AG08396 (cell line): ENCODE data around the gene OMA1.
"Not testable (repeated sequence)": the region's sequence is repeated elsewhere in the genome, so short reads cannot be mapped to it uniquely, and the experiment has no call there.

ENCODE experiments used
- DNase-seq: peaks from one replicate; pipeline ENCODE4 v3.0.0; 2012; ENCODE audit warnings: low spot score, mixed read lengths

The OMA1 gene

DNA sequence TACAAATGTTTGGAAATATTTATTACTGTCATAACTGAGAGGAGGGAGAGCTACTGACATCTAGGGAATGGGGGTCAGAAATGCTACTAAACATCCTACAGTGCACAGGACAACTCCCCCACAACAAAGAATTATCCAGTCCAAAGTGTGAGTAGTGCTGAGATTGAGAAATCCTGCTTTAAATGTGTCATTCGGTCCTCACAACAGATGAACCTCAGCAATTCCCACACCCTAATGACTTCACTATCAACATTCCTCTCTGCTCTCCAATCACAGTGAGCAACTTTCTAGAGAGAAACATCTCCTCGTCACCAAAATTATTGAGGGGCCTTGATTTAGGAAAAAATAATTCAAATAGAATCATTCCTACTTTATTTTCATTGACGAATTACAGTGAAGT lies 18.0 kb downstream of the OMA1 start:
- DNase-seq: peak; percentile 16

- no peak for DNase-seq
These were observed 22.1 kb downstream of the OMA1 start for GRCh38 chr1:58524353-58524945.

- peak; percentile 72 for DNase-seq
These were observed 30.6 kb downstream of the OMA1 start for GRCh38 chr1:58515794-58516401.

GRCh38 chr1:58513956-58514355 lies 32.6 kb downstream of the OMA1 start:
- no peak for DNase-seq

DNA sequence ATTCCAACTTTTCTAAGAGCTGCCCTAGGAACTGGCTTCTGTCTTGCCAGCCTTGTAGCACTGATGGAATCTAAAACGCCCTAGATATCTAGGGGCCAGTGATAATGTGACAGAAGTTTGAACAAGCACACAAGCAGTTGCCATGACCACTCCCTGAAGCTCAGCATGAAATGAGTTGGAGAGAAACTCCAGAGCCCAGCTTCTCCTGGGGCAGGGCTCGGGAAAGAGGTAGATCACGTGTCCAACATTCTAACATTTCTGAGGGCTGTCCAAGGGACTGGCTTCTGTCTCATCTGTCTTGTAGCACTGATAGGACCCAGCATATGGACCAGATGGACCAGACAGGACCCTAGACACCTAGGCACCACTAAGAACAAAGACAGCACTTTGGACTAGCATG lies 37.9 kb downstream of the OMA1 start:
- no peak for DNase-seq

DNA sequence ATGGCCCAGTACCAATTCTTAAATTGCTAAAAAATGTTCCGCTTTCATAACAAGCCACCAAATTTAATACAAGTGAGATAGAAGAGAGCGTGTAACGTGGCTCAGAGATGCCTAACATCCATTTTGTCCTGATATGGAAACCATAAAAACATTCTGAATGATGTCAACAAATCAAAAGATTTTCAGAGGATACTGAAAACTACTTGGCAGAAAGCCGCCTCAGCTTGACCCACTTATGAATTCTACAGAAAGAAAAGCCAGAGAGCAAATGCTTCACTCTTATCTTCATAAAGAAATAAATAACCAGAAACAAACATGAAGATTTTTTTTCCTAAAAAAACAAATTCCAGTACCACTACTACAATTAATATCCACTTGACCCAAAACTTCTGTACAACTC lies 41.2 kb downstream of the OMA1 start:
- DNase-seq: no peak

DNA sequence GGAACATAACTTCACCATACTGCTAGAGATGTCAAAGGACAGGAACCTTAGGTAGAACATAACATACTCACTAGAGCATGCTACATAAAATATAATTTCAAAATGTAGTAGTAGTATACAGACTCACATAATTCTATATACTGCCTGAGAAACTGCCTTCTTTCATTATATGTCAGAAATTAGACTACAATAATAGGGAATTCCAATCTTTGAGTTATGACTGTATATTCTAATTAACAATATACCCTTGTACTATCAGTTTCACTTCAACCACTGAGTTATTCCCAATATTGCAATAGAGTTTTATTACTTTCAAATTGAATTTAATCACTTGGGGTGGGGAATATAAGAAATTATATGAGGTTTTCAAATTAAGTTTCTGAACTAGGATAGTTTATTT lies 44.0 kb downstream of the OMA1 start:
- no peak for DNase-seq

DNA sequence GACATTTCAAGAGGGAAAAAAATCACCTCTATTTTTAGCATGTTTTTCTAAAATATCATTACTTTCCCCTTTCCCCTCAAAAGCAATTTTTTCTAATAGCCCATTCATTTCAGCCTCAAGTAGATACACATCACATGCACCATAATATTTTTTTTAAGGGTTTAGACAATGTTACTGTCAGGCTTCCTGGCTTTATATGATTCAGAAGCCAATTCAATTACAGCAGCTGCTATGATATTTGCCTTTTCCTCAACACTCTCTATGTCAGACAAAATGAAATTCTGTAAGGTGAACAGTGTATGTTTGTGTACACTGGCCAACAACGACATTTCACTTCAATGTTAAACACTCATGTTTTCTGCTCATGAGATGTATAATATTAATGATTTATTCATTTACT lies 46.5 kb downstream of the OMA1 start:
- DNase-seq: no peak

- no peak for DNase-seq
These were observed 49.0 kb downstream of the OMA1 start for GRCh38 chr1:58497499-58497898.

- DNase-seq: no peak
These were observed 50.5 kb downstream of the OMA1 start for GRCh38 chr1:58496042-58496441.

DNA sequence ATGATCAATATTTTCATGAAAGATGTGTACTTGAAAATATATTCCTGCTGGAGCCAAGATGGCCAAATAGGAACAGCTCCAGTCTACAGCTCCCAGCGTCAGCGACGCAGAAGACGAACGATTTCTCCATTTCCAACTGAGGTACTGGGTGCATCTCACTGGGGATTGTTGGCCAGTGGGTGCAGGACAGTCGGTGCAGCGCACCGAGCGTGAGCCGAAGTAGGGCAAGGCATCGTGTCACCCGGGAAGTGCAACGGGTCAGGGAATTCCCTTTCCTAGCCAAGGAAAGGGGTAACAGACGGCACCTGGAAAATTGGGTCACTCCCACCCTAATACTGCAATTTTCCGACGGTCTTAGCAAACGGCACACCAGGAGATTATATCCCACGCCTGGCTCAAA lies 57.6 kb downstream of the OMA1 start:
- DNase-seq: not testable (repeated sequence)

DNA sequence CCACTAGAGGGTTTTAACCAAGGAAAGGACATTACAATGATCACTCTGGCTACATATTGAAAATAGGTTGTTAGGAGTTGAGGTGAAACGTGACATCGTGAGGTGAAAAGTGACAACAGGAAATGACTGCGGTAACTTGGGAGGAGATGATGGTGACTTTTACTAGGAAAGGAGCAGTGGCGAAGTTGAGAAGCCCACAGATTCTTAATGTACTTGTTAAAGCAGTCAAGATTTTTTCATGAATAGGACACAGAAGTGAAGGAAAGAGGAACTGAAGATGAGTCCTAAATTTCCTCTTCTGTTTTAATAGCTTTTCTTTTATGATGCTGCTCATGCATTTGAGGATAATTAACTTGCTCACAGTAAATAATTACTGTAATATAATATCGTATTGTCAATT lies 59.5 kb downstream of the OMA1 start:
- no peak for DNase-seq

GRCh38 chr1:58481962-58482361 lies 64.6 kb downstream of the OMA1 start:
- no peak for DNase-seq

- no peak for DNase-seq
These were observed 66.3 kb downstream of the OMA1 start for GRCh38 chr1:58480191-58480590.

GRCh38 chr1:58477390-58477789 lies 69.1 kb downstream of the OMA1 start:
- DNase-seq: no peak

DNA sequence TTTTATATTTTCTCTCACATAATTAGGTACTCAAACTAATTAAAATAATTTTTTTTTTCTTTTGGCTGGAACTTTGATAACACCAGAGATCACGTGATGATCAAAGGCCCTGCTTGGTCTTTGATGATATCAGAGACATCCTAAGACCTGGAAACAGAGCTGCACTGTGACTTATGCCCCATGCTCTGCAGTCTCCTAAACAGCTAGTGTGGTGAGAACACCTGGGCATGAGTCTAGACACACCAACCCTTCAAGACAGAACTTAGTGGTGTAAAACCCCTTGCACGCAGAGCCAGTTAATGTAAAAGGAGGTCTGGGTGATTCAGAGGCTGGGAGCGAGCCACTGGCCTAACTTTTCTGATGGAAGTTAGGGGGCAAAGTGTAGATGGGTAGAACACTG lies 70.3 kb downstream of the OMA1 start:
- no peak for DNase-seq

- DNase-seq: no peak
These were observed 77.0 kb downstream of the OMA1 start for GRCh38 chr1:58469476-58469875.

DNA sequence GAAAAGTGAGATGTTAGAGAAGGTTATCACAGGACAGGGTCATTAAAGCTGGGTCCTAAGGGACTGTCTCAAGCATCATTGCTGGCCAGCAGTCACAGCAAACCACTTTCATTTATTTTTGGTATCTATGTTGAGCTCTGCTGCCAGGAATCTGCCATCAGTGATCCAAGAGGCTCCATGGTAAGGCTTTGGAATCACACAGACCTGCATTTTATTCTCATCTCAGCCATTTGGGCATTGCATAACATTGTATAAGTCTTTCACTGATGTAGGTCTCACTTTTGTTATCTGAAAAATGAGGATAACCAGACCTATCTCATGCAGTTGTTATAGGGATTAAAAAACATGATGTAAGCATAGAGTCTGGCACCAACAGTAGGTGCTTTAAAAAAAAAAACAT lies 77.5 kb downstream of the OMA1 start:
- DNase-seq: no peak

DNA sequence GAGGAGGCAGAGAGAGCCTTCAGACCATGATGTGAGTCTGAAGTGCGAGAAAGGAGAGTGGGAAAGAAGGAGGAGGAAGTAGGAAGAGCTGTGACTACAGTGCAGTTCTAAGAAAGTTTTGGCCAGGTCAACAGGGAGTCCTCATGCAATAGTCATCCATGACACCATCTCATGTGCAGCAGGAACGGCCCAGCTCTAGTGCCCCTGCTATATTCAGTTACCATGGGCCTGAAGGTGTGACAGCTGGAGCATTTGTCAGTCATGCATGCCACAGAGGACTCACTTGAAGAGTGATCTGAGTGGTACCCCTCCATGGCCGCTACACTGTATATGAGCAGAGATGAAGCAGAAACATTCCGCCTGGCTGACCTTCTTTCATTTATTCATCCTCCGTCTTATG lies 77.9 kb downstream of the OMA1 start:
- no peak for DNase-seq

GRCh38 chr1:58466630-58467241 lies 79.8 kb downstream of the OMA1 start:
- no peak for DNase-seq

DNA sequence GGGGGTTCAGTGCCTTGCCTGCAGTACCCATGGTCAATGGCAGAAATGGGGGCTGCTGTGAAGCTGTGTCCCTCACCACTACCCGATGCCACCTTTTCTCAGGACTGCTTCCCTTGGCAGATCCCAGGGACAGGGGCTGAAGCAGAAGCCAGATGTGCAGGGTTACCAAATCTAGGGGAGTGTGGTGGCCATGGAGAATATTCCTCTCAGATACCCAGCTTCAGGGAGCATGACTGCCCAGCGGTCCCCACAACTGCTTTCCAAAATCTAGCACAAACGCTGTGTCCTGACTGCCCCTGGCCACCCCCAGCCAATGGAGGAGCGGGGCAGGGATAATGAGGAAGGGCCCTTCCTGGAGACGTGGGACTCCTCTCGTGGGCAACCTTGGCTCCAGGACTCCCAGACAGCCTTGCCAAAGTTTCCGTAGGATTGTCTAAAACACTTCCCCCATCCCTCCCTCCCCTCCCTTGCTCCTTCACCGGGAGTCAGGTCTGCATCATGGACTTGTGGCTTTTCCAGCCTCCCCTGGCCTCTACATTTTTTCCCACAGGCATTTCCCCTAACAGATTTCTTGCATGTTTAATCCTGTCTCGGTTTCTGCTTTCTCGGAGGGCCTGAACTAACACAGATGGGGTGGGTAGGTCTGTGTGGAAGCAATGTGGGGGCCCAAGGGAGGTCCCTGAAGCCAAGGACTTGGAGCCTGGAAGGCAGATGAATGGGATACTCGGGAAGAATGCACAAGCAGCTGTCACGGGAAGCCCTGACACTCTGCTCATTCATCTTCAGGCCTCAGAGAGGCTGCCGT lies 80.5 kb downstream of the OMA1 start:
- no peak for DNase-seq

DNA sequence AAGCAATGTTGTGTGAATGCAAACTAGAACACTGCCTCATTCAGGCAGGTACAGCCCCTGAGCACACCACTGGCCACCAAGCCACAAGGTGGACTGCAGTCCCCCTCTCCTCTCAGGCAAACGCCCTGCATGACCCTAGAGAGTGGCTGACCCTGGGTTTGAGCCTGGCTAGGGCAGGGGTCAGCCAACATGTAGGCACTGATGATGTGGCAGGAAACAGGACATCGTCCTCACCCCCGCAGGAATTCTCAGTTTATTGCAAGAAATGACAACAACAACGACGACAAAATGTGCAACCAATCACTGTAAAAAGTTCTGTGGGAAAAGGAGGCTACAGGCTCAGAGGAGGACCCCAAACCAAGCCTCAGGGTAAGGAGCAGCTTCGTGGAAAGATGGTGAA lies 81.3 kb downstream of the OMA1 start:
- no peak for DNase-seq

- no peak for DNase-seq
These were observed 86.1 kb downstream of the OMA1 start for GRCh38 chr1:58460469-58460868.
